ENCODE data around the gene FOXJ3. TPM values are rescaled to one million over a fixed set of nuclear protein-coding genes. Genes with fewer than 3 reads are reported as not detected.

Gene FOXJ3
- total and polyA plus RNA-seq, 10 donors = 8.9 to 85.8 (median 57.3) TPM

GRCh38 chr1:42313970-42314369 lies 21.1 kb downstream of the FOXJ3 start:
- intact Hi-C loops (cut with DNase I; ENCODE audit: low total_unique reads) = no loop called here
- no peak overlapping the region for H3K27ac ChIP-seq

GRCh38 chr1:42312576-42313212 lies 22.3 kb downstream of the FOXJ3 start:
- Histone ChIP-seq H3K27me3 (replicated peaks in 1 of 7) (no peaks in the 10 kb centered on the region), H3K27ac (no peak overlapping the region), H3K4me3 (no peak overlapping the region), H3K36me3 (peaks cover 0 to 24% (median 2%) of the 10 kb centered on the region in 6 donors), H3K4me1 (peaks cover 0 to 70% (median 45%) of the 10 kb centered on the region in 6 donors), H3K9me3 (no peaks in the 10 kb centered on the region)
- intact Hi-C loops (cut with DNase I; ENCODE audit: low total_unique reads) = no loop called here
- 42 to 73% (median 55%) methylated on average over 7 of the region's 7 CpGs for WGBS, 5 donors
- TF ChIP-seq POLR2A (IDR thresholded peaks at IDR 0.05) (no peak), POLR2AphosphoS5 (IDR thresholded peaks at IDR 0.05) (no peak), CTCF (IDR thresholded peaks at IDR 0.05 in 8 of 11, conservative IDR thresholded peaks at IDR 0.05 in 3 of 11) (no peak)
- no peak for DNase-seq

More at GRCh38 chr1:42313970-42314369, 21.1 kb downstream of the FOXJ3 start:
- no peaks in the 10 kb centered on the region for H3K27me3 ChIP-seq (replicated peaks in 1 of 7)
- no peaks in the 10 kb centered on the region for H3K9me3 ChIP-seq
- WGBS, 5 donors = 94 to 100% (median 97%) methylated on average over 3 of the region's 3 CpGs
- H3K36me3 ChIP-seq = peaks cover 0 to 20% (median 2%) of the 10 kb centered on the region in 6 donors
- TF ChIP-seq POLR2A (IDR thresholded peaks at IDR 0.05) = no peak
- TF ChIP-seq CTCF (IDR thresholded peaks at IDR 0.05 in 8 of 11, conservative IDR thresholded peaks at IDR 0.05 in 3 of 11) = no peak
- no peak for TF ChIP-seq POLR2AphosphoS5 (IDR thresholded peaks at IDR 0.05)
- no peak for DNase-seq
- no peak overlapping the region for H3K4me3 ChIP-seq
- H3K4me1 ChIP-seq = peaks cover 0 to 83% (median 52%) of the 10 kb centered on the region in 6 donors

GRCh38 chr1:42311897-42312296 lies 23.1 kb downstream of the FOXJ3 start:
- Histone ChIP-seq H3K9me3 (no peaks in the 10 kb centered on the region), H3K4me1 (peaks cover 0 to 65% (median 38%) of the 10 kb centered on the region in 6 donors), H3K27me3 (replicated peaks in 1 of 7) (no peaks in the 10 kb centered on the region), H3K36me3 (peaks cover 0 to 24% (median 2%) of the 10 kb centered on the region in 6 donors), H3K4me3 (no peak overlapping the region), H3K27ac (no peak overlapping the region)
- intact Hi-C loops (cut with DNase I; ENCODE audit: low total_unique reads) = no loop called here
- DNase-seq = no peak
- WGBS, 5 donors = 92 to 94% (median 93%) methylated on average over 4 of the region's 4 CpGs
- TF ChIP-seq CTCF (IDR thresholded peaks at IDR 0.05 in 8 of 11, conservative IDR thresholded peaks at IDR 0.05 in 3 of 11) (no peak), POLR2A (IDR thresholded peaks at IDR 0.05) (no peak), POLR2AphosphoS5 (IDR thresholded peaks at IDR 0.05) (no peak)

- TF ChIP-seq POLR2AphosphoS5 (IDR thresholded peaks at IDR 0.05) (no peak), POLR2A (IDR thresholded peaks at IDR 0.05) (no peak), CTCF (IDR thresholded peaks at IDR 0.05 in 8 of 11, conservative IDR thresholded peaks at IDR 0.05 in 3 of 11) (no peak)
- no peaks in the 10 kb centered on the region for H3K27me3 ChIP-seq (replicated peaks in 1 of 7)
- WGBS, 5 donors = 0 to 47% (median 2%) methylated on average over 1 of the region's 1 CpG
- intact Hi-C loops (cut with DNase I; ENCODE audit: low total_unique reads) = no loop called here
- no peak for DNase-seq
- no peaks in the 10 kb centered on the region for H3K9me3 ChIP-seq
- H3K36me3 ChIP-seq = peaks cover 0 to 24% (median 2%) of the 10 kb centered on the region in 6 donors
- no peak overlapping the region for H3K4me3 ChIP-seq
- peaks cover 0 to 59% (median 32%) of the 10 kb centered on the region in 6 donors for H3K4me1 ChIP-seq
- H3K27ac ChIP-seq = no peak overlapping the region
Observed at GRCh38 chr1:42311138-42311537, 23.9 kb downstream of the FOXJ3 start.

Data from spleen (tissue), 11 donors.